Lower leg skin (tissue), 3 donors: Measurements from ENCODE around the gene KICS2.

Experiments
- CTCF ChIP-seq, 3 donors: fragments of 450-650 bp; IDR thresholded peaks; one replicate each; pipeline ENCODE4 v1.5.1; 2016; ENCODE audit warnings: antibody characterized with exemption in 3 of 3, mild to moderate bottlenecking in 3 of 3, moderate library complexity in 2 of 3
- POLR2A ChIP-seq, 2 donors: fragments of 450-650 bp; IDR thresholded peaks; one replicate each; pipeline ENCODE4 v1.6.1; 2016 to 2017; ENCODE audit warnings: antibody characterized with exemption in 2 of 2, mild to moderate bottlenecking in 1 of 2, moderate library complexity in 1 of 2

- TF ChIP-seq POLR2A (IDR thresholded peaks at IDR 0.05): no peak
- TF ChIP-seq CTCF (IDR thresholded peaks at IDR 0.05): no peak
Observed at GRCh38 chr12:64232196-64232595, 10.1 kb upstream of the KICS2 start.
